RPMI7951 (cell line): ENCODE measurements around the gene FIP1L1. TPM values are rescaled to one million over a fixed set of nuclear protein-coding genes. Genes with fewer than 3 reads are reported as not detected.
A peak's percentile ranks its signal among the peaks of the same experiment; 100 is the strongest.
"Not testable (repeated sequence)": the region's sequence is repeated elsewhere in the genome, so short reads cannot be mapped to it uniquely, and the experiment has no call there.

Experiments used
- DNase-seq: peaks from one replicate; pipeline ENCODE4 v3.0.0-alpha.2; 2012; ENCODE audit warnings: low read depth
- total RNA-seq: library from RNA; depleted of rRNA; stranded (reverse); fragments of >200 nt; shearing (Covaris generic); gene quantifications from 2 replicates; pipeline ENCODE4 v1.2.3, GENCODE V29; 2014; rRNA removed

Gene FIP1L1
- 45.8 and 52.7 TPM in 2 replicates for total RNA-seq

DNA sequence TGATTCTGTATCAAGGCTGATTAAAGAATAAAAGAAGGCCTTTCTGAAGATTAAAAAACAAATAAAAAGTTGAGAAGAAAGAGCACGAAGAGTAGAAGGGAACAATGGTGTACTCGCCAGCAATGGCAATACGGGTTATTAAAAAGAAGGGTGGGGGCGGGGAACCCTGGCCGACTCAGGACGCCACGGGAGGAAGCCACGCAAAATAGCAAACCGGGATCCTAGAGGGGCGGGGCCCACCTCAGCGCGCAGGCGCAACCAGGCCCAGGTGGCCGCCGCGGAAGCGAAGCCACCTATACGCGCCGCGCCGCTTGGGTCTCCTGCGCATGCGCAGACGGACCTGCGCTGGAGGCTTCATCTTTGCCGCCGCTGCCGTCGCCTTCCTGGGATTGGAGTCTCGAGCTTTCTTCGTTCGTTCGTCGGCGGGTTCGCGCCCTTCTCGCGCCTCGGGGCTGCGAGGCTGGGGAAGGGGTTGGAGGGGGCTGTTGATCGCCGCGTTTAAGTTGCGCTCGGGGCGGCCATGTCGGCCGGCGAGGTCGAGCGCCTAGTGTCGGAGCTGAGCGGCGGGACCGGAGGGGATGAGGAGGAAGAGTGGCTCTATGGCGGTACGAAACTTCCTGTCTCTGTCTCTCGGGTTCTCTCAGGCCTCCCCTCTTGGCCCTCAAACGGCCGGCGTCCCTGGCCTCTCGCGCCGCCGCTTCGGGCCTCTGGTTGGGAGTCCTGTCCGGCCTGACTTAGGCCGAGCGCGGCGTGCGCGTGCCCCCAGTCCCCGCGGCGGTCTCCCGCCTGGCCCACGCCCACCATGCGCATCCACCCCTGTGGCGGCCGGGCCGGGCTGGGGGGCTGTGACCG is at the start of gene FIP1L1:
TSS of gene FIP1L1 (plus strand) at position 323 of the 852 bp plus-strand sequence. CDS start at position 521, 198 bp downstream.
- DNase-seq = peak; percentile 83

GRCh38 chr4:53334916-53335315 is 42.5 kb upstream of the FIP1L1 start:
- not testable (repeated sequence) for DNase-seq

GRCh38 chr4:53340145-53340544 is 37.3 kb upstream of the FIP1L1 start:
- not testable (repeated sequence) for DNase-seq

GRCh38 chr4:53346392-53346791 is 31.0 kb upstream of the FIP1L1 start:
- not testable (repeated sequence) for DNase-seq

GRCh38 chr4:53346920-53347852 is 30.3 kb upstream of the FIP1L1 start:
- DNase-seq = peak; percentile 94

GRCh38 chr4:53348046-53348445 is 29.4 kb upstream of the FIP1L1 start:
- DNase-seq = no peak

DNA sequence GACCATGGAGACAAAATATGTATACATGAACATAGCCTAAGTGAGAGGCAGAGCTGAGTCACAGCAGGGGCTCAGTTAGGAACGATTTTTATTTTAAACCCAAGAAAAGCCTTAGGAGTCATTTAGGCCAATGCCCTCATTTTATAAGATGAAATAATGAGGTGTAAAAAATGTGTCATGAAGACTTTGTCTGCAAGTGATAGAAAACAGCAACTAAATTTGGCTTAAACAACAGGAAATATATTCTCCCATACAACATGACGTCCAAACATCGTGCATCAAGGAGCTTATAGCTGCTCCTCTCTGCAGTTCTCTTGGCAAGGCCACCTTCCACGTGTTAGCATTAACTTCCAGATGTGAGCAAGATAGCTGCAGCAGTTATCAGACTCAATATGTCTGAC is 28.4 kb upstream of the FIP1L1 start:
- DNase-seq = no peak

DNA sequence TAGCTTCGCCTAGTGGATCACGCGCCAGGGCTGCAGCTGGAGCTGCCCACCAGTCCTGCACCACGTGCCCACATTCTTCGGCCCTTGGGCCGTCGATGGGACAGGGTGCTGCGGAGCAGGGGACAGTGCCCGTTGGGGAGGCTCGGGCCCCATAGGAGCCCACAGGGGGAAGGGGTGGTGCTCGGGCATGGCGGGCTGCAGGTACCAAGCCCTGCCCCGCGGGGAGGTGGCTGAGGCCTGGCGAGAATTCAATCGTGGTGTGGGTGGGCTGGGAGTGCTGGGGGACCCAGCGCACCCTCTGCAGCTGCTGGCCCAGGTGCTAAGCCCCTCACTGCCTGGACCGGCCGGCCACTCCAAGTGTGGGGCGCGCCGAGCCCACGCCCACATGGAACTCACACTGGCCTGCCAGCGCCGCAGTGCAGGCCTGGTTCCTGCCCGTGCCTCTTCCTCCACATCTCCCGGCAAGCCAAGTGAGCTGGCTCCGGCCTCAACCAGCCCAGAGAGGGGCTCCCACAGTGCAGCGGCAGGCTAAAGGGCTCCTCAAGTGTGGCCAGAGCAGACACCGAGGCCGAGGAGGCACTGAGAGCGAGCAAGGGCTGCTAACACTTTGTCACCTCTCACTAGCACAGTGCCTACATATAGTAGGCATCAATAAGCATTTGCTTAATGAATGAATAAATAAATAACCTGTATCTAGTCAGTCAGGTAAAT is 23.3 kb upstream of the FIP1L1 start:
- no peak for DNase-seq

GRCh38 chr4:53355930-53356521 is 21.4 kb upstream of the FIP1L1 start:
- no peak for DNase-seq

DNA sequence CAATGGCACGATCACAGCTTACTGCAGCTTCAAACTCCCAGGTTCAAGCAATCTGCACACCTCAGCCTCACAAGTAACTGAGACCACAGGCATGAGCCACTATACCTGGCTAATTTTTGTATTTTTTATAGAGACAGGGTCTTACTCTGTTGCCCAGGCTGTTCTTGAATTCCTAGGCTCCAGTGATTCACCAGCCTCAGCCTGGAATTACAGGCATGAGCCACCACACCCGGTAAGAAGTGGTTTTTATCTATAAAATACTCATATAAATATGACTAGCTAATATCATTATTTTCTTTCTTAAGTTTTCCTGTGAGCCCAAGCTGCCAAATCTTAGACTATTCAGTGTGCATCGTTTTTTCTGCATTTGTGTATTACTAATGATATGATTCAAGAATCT is 16.0 kb upstream of the FIP1L1 start:
- DNase-seq = no peak

GRCh38 chr4:53362093-53362492 is 15.3 kb upstream of the FIP1L1 start:
- no peak for DNase-seq

DNA sequence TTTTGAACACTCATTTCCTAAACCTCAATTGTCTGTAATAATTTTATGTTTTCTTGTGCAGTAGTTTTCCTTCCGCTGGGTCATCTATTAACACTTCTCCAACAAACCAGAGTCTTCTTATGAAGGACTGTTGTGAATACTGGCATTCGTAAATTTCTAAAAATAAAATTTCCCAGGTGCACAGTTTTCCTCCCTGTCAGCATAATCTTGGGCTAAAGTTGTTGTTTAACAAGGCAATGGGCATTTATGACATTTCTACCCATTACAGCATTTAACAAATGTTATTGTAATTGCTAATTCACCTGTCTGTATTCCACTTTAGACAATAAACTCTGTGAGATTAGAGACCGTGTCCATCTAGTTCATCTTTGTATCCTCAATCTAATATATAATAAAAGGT is 12.8 kb upstream of the FIP1L1 start:
- no peak for DNase-seq

DNA sequence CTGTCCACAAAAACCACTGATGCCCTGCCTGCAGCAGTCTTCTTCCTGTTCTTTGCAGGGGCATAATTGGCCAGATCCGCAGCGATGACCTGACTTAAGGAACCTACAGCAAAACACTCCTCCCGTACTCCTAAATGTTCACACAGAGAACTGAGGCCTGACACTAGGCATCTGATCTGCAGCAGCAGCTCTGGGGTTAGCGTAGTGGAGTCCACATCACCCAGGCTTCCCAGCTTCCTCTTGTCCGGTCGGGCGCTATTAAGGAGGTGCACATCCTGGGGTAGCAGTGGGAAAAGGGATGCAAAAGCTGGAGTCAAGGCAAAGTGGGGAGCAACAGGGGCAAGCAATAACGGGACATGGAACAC is 12.3 kb upstream of the FIP1L1 start:
- peak; percentile 29 for DNase-seq

- DNase-seq = peak; percentile 96
These were observed 11.7 kb upstream of the FIP1L1 start, which contains the start of gene SCFD2 for GRCh38 chr4:53365486-53366300. Gene SCFD2 (minus strand): TSS chr4:53366061.

GRCh38 chr4:53366301-53366716 is 11.1 kb upstream of the FIP1L1 start:
- DNase-seq = no peak

- DNase-seq = no peak
These were observed 9.7 kb upstream of the FIP1L1 start for GRCh38 chr4:53367721-53368120.

GRCh38 chr4:53371049-53371448 is 6.4 kb upstream of the FIP1L1 start:
- DNase-seq = no peak

- DNase-seq = no peak
These were observed 5.5 kb upstream of the FIP1L1 start for GRCh38 chr4:53371843-53372521.

- no peak for DNase-seq
These were observed 2.6 kb upstream of the FIP1L1 start for GRCh38 chr4:53374777-53375258.

GRCh38 chr4:53376900-53377299 is 541 bp upstream of the FIP1L1 start:
- DNase-seq = peak; percentile 6
